ENCODE data around the gene DHX9. TPM values are rescaled to one million over a fixed set of nuclear protein-coding genes. Genes with fewer than 3 reads are reported as not detected.

Gene DHX9
- polyA plus RNA-seq, 1 donor from 2014 or later, result 193 TPM

DNA sequence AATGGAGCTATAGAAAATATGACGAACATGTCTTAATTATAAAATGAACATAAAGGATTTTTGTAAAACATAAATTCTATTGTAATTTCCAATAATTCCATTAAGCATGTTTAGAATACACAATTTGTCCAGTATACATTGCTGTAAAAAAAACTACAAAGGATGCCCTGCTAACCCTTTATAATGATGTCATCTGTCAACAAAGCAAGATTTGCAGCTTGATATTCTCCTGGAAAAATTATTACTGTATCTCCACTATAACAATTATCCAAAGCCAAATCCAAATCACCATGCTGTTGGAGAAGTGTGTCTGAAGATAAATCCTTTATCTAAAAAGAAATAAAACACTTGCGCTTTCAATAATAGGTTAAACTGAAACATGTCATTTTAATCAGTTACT is 66.2 kb downstream of the DHX9 start:
- Histone ChIP-seq H3K9me3 (ENCODE audit: low read length) (no peaks in the 10 kb centered on the region), H3K27me3 (ENCODE audit: insufficient read depth, low read depth, low read length) (no peaks in the 10 kb centered on the region), H3K79me2 (replicated peaks; ENCODE audit: insufficient read depth, low read length) (no peaks in the 10 kb centered on the region), H3K27ac (ENCODE audit: low read length) (no peak overlapping the region), H4K20me1 (ENCODE audit: insufficient read depth) (no peaks in the 10 kb centered on the region), H2AFZ (ENCODE audit: low read depth, low read length) (no peak overlapping the region), H3K4me2 (ENCODE audit: low read length) (no peak overlapping the region), H3F3A (ENCODE audit: insufficient read depth, low read length, poor library complexity, severe bottlenecking) (no peaks in the 10 kb centered on the region), H3K9me2 (ENCODE audit: insufficient read depth, low read length) (no peaks in the 10 kb centered on the region), H3K36me3 (ENCODE audit: insufficient read depth, low read length) (no peaks in the 10 kb centered on the region), H3K4me3 (ENCODE audit: low read length) (no peak overlapping the region), H3K9ac (ENCODE audit: low read length) (no peak overlapping the region)
- TF ChIP-seq POLR2AphosphoS5 (IDR thresholded peaks at IDR 0.05) (no peak), MXI1 (conservative IDR thresholded peaks at IDR 0.05; ENCODE audit: poor library complexity, severe bottlenecking) (no peak), EP300 (conservative IDR thresholded peaks at IDR 0.05; ENCODE audit: poor library complexity, severe bottlenecking) (no peak), RAD21 (conservative IDR thresholded peaks at IDR 0.05) (no peak), EZH2 (IDR thresholded peaks at IDR 0.05; ENCODE audit: borderline replicate concordance, insufficient read depth, low read length, poor library complexity, severe bottlenecking) (no peak), SMC3 (conservative IDR thresholded peaks at IDR 0.05; ENCODE audit: poor library complexity) (no peak), TAF1 (IDR thresholded peaks at IDR 0.05; ENCODE audit: low read depth) (no peak)
- TF ChIP-seq, protein P1, sequence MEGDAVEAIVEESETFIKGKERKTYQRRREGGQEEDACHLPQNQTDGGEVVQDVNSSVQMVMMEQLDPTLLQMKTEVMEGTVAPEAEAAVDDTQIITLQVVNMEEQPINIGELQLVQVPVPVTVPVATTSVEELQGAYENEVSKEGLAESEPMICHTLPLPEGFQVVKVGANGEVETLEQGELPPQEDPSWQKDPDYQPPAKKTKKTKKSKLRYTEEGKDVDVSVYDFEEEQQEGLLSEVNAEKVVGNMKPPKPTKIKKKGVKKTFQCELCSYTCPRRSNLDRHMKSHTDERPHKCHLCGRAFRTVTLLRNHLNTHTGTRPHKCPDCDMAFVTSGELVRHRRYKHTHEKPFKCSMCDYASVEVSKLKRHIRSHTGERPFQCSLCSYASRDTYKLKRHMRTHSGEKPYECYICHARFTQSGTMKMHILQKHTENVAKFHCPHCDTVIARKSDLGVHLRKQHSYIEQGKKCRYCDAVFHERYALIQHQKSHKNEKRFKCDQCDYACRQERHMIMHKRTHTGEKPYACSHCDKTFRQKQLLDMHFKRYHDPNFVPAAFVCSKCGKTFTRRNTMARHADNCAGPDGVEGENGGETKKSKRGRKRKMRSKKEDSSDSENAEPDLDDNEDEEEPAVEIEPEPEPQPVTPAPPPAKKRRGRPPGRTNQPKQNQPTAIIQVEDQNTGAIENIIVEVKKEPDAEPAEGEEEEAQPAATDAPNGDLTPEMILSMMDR (IDR thresholded peaks at IDR 0.05; ENCODE audit: poor library complexity, severe bottlenecking), result no peak
- TF ChIP-seq, protein P2, sequence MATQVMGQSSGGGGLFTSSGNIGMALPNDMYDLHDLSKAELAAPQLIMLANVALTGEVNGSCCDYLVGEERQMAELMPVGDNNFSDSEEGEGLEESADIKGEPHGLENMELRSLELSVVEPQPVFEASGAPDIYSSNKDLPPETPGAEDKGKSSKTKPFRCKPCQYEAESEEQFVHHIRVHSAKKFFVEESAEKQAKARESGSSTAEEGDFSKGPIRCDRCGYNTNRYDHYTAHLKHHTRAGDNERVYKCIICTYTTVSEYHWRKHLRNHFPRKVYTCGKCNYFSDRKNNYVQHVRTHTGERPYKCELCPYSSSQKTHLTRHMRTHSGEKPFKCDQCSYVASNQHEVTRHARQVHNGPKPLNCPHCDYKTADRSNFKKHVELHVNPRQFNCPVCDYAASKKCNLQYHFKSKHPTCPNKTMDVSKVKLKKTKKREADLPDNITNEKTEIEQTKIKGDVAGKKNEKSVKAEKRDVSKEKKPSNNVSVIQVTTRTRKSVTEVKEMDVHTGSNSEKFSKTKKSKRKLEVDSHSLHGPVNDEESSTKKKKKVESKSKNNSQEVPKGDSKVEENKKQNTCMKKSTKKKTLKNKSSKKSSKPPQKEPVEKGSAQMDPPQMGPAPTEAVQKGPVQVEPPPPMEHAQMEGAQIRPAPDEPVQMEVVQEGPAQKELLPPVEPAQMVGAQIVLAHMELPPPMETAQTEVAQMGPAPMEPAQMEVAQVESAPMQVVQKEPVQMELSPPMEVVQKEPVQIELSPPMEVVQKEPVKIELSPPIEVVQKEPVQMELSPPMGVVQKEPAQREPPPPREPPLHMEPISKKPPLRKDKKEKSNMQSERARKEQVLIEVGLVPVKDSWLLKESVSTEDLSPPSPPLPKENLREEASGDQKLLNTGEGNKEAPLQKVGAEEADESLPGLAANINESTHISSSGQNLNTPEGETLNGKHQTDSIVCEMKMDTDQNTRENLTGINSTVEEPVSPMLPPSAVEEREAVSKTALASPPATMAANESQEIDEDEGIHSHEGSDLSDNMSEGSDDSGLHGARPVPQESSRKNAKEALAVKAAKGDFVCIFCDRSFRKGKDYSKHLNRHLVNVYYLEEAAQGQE (IDR thresholded peaks at IDR 0.05; ENCODE audit: borderline replicate concordance), result no peak

DNA sequence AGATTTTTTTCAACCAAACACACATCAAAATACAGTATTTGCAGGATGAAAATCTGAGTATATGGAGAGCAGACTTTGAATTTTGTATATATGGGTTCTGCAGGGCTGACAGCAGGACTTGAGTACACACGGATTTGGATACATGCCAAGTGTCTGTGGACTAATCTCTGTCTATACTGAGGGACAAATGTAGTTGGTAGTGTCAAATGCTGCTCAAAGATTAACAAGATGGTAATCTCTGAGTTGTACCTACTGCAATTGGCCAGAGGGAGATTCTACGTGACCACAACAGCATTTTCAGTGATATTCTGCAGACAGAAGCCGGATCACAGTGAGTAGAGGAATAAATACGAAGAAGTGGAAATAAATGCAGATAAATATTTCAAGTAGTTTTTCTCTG is 70.4 kb downstream of the DHX9 start:
- Histone ChIP-seq H3K79me2 (replicated peaks; ENCODE audit: insufficient read depth, low read length) (no peaks in the 10 kb centered on the region), H3K9me3 (ENCODE audit: low read length) (no peaks in the 10 kb centered on the region), H3K27ac (ENCODE audit: low read length) (no peak overlapping the region), H3K4me3 (ENCODE audit: low read length) (no peak overlapping the region), H3K9me2 (ENCODE audit: insufficient read depth, low read length) (no peaks in the 10 kb centered on the region), H3K36me3 (ENCODE audit: insufficient read depth, low read length) (no peaks in the 10 kb centered on the region), H3F3A (ENCODE audit: insufficient read depth, low read length, poor library complexity, severe bottlenecking) (no peaks in the 10 kb centered on the region), H3K4me2 (ENCODE audit: low read length) (no peak overlapping the region), H3K27me3 (ENCODE audit: insufficient read depth, low read depth, low read length) (no peaks in the 10 kb centered on the region), H4K20me1 (ENCODE audit: insufficient read depth) (no peaks in the 10 kb centered on the region), H3K9ac (ENCODE audit: low read length) (no peak overlapping the region), H2AFZ (ENCODE audit: low read depth, low read length) (no peak overlapping the region)
- TF ChIP-seq, protein P2 (IDR thresholded peaks at IDR 0.05; ENCODE audit: borderline replicate concordance), result no peak
- TF ChIP-seq RAD21 (conservative IDR thresholded peaks at IDR 0.05) (no peak), TAF1 (IDR thresholded peaks at IDR 0.05; ENCODE audit: low read depth) (no peak), EZH2 (IDR thresholded peaks at IDR 0.05; ENCODE audit: borderline replicate concordance, insufficient read depth, low read length, poor library complexity, severe bottlenecking) (no peak), SMC3 (conservative IDR thresholded peaks at IDR 0.05; ENCODE audit: poor library complexity) (no peak), MXI1 (conservative IDR thresholded peaks at IDR 0.05; ENCODE audit: poor library complexity, severe bottlenecking) (no peak), POLR2AphosphoS5 (IDR thresholded peaks at IDR 0.05) (no peak), EP300 (conservative IDR thresholded peaks at IDR 0.05; ENCODE audit: poor library complexity, severe bottlenecking) (no peak)
- TF ChIP-seq, protein P1 (IDR thresholded peaks at IDR 0.05; ENCODE audit: poor library complexity, severe bottlenecking), result no peak
